ENCODE results near the gene DNAH2. TPM values are rescaled to one million over a fixed set of nuclear protein-coding genes. Genes with fewer than 3 reads are reported as not detected.
A peak's percentile ranks its signal among the peaks of the same experiment; 100 is the strongest.

Gene DNAH2
- total and polyA plus RNA-seq, 9 of the 15 experiments (the other 6 are each of a cell fraction or from before 2014, with no cell fraction given) = 0.03 TPM; not detected in 8

- TF ChIP-seq SP1 (CRISPR knock-in tag; IDR thresholded peaks at IDR 0.05) (peak; percentile 69), XRCC4 (IDR thresholded peaks at IDR 0.05; ENCODE audit: extremely low read depth, insufficient read depth, insufficient read length) (no peak), NR2C2 (CRISPR knock-in tag; IDR thresholded peaks at IDR 0.05) (no peak; the same call in 1 of the 2 replicates), NR2C2 (tag; IDR thresholded peaks at IDR 0.05) (no peak), RBM25 (IDR thresholded peaks at IDR 0.05; ENCODE audit: low read depth, low read length, severe bottlenecking) (peak; percentile 54), PRPF4 (IDR thresholded peaks at IDR 0.05; ENCODE audit: insufficient read depth, low read depth, low read length, poor library complexity, severe bottlenecking) (peak; percentile 66), RAD21 (CRISPR knock-in tag; conservative IDR thresholded peaks at IDR 0.05 in 1 of 2, IDR thresholded peaks at IDR 0.05 in 1 of 2) (peak; percentile 33 to 67; a peak in 3 of 4 replicates), CCNT2 (IDR thresholded peaks at IDR 0.05; ENCODE audit: borderline replicate concordance, extremely low read depth, insufficient read length, low read depth, low read length) (peak; percentile 43), POLR2AphosphoS2 (IDR thresholded peaks at IDR 0.05; ENCODE audit: low read length) (peak; percentile 46; the same call in 1 of the 2 replicates), STAT6 (CRISPR knock-in tag; IDR thresholded peaks at IDR 0.05) (no peak), CBX1 (IDR thresholded peaks at IDR 0.05; ENCODE audit: low read depth) (peak; percentile 70; the same call in 1 of the 2 replicates), MBD2 (IDR thresholded peaks at IDR 0.05; ENCODE audit: borderline replicate concordance, low read depth) (0 out of 2 replicates have a peak, but pooled peaks have one; percentile 13), CC2D1A (IDR thresholded peaks at IDR 0.05) (peak; percentile 76), ZKSCAN1 (IDR thresholded peaks at IDR 0.05; ENCODE audit: low read depth, low read length) (0 out of 2 replicates have a peak, but pooled peaks have one; percentile 18), CBX3 (IDR thresholded peaks at IDR 0.05; ENCODE audit: borderline replicate concordance in 1 of 2, low read length in 2 of 2) (peak in 1 of 2 experiments; percentile 68; a peak in 1 of 3 replicates), ZNF239 (CRISPR knock-in tag; IDR thresholded peaks at IDR 0.05) (no peak)
- TF ChIP-seq, protein P1, sequence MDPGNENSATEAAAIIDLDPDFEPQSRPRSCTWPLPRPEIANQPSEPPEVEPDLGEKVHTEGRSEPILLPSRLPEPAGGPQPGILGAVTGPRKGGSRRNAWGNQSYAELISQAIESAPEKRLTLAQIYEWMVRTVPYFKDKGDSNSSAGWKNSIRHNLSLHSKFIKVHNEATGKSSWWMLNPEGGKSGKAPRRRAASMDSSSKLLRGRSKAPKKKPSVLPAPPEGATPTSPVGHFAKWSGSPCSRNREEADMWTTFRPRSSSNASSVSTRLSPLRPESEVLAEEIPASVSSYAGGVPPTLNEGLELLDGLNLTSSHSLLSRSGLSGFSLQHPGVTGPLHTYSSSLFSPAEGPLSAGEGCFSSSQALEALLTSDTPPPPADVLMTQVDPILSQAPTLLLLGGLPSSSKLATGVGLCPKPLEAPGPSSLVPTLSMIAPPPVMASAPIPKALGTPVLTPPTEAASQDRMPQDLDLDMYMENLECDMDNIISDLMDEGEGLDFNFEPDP (CRISPR knock-in tag; IDR thresholded peaks at IDR 0.05) = no peak
- TF ChIP-seq, protein P2, sequence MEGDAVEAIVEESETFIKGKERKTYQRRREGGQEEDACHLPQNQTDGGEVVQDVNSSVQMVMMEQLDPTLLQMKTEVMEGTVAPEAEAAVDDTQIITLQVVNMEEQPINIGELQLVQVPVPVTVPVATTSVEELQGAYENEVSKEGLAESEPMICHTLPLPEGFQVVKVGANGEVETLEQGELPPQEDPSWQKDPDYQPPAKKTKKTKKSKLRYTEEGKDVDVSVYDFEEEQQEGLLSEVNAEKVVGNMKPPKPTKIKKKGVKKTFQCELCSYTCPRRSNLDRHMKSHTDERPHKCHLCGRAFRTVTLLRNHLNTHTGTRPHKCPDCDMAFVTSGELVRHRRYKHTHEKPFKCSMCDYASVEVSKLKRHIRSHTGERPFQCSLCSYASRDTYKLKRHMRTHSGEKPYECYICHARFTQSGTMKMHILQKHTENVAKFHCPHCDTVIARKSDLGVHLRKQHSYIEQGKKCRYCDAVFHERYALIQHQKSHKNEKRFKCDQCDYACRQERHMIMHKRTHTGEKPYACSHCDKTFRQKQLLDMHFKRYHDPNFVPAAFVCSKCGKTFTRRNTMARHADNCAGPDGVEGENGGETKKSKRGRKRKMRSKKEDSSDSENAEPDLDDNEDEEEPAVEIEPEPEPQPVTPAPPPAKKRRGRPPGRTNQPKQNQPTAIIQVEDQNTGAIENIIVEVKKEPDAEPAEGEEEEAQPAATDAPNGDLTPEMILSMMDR (IDR thresholded peaks at IDR 0.05 in 2 of 3, conservative IDR thresholded peaks at IDR 0.05 in 1 of 3; ENCODE audit: insufficient read depth in 2 of 3, low read depth in 1 of 3, low read length in 3 of 3) = peak; percentile 67 to 69 (median 68)
- TF ChIP-seq, protein P3, sequence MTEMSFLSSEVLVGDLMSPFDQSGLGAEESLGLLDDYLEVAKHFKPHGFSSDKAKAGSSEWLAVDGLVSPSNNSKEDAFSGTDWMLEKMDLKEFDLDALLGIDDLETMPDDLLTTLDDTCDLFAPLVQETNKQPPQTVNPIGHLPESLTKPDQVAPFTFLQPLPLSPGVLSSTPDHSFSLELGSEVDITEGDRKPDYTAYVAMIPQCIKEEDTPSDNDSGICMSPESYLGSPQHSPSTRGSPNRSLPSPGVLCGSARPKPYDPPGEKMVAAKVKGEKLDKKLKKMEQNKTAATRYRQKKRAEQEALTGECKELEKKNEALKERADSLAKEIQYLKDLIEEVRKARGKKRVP (CRISPR knock-in tag; IDR thresholded peaks at IDR 0.05) = no peak
Observed at GRCh38 chr17:7851438-7852261, 134.1 kb downstream of the DNAH2 start (continued).

Measured in K562 (cell line).